DOHH2 (cell line): ENCODE data around the gene GSTO1.

Source experiments
- CTCF ChIP-seq: fragments of 200-600 bp; sonication (generic); IDR thresholded peaks from one replicate; pipeline ENCODE4 v1.5.1; 2014; ENCODE audit warnings: antibody characterized with exemption, mild to moderate bottlenecking, low read depth, low read length; ENCODE audit not compliant: poor library complexity, severe bottlenecking
- EZH2phosphoT487 ChIP-seq: fragments of 200-600 bp; sonication (generic); IDR thresholded peaks from 2 replicates; pipeline ENCODE4 v1.6.1; 2017; ENCODE audit warnings: borderline replicate concordance, mild to moderate bottlenecking, antibody characterized with exemption, low read length, moderate library complexity, mixed read lengths

DNA sequence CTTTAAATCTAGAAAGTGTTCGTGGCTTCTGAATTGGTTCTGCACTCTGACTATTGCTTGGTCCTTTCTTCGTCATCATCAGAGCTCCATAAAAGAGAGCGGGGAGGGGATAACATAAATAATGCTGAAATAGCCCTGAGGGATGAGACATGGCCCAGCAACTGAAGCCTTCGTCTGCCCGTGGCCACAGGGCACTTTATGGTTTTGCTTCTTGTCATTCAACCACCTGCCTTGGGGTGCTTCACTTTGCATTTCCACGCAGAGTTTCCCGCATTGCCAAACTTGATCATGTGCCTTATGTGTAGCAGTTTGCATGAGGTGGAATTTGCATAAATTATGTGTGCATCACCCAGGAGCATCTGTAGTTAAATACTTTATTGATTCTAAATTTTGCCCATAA lies 30.2 kb downstream of the GSTO1 start:
- TF ChIP-seq CTCF, result no peak
- no peak for TF ChIP-seq EZH2phosphoT487
